ENCODE results near the gene TM4SF5.

Gene TM4SF5

GRCh38 chr17:4748686-4749085, 23.0 kb upstream of the TM4SF5 start:
- DNase-seq: no peak

- DNase-seq: no peak
Observed at GRCh38 chr17:4750606-4751005, 21.1 kb upstream of the TM4SF5 start.

- DNase-seq: no peak
Observed at GRCh38 chr17:4751932-4752331, 19.8 kb upstream of the TM4SF5 start.

- DNase-seq: no peak
Observed at GRCh38 chr17:4753392-4753791, 18.3 kb upstream of the TM4SF5 start.

GRCh38 chr17:4759776-4760236, 11.9 kb upstream of the TM4SF5 start:
- DNase-seq: no peak

GRCh38 chr17:4764595-4764994, 7.1 kb upstream of the TM4SF5 start:
- no peak for DNase-seq

GRCh38 chr17:4766201-4766600, 5.5 kb upstream of the TM4SF5 start:
- no peak for DNase-seq

- DNase-seq: no peak
Observed at GRCh38 chr17:4766723-4767122, 5.0 kb upstream of the TM4SF5 start.

GRCh38 chr17:4768298-4768697, 3.4 kb upstream of the TM4SF5 start:
- DNase-seq: no peak

- no peak for DNase-seq
Observed at GRCh38 chr17:4769628-4770027, 2.1 kb upstream of the TM4SF5 start.

GRCh38 chr17:4772235-4772613, 538 bp downstream of the TM4SF5 start:
- no peak for DNase-seq

GRCh38 chr17:4777969-4778760, 6.5 kb downstream of the TM4SF5 start:
- DNase-seq: no peak

GRCh38 chr17:4780325-4780955, 8.8 kb downstream of the TM4SF5 start:
- DNase-seq: no peak

GRCh38 chr17:4782652-4783051, 11.0 kb downstream of the TM4SF5 start:
- DNase-seq: no peak

GRCh38 chr17:4785311-4786105, 13.8 kb downstream of the TM4SF5 start:
- DNase-seq: no peak

GRCh38 chr17:4786106-4786511, 14.4 kb downstream of the TM4SF5 start, which contains the start of gene VMO1:
TSS of gene VMO1 (minus strand) at chr17:4786364. CDS start at chr17:4786352, 12 bp downstream.
- no peak for DNase-seq

GRCh38 chr17:4786516-4786915, 14.8 kb downstream of the TM4SF5 start:
- DNase-seq: no peak

- DNase-seq: no peak
Observed at GRCh38 chr17:4788159-4788806, 16.6 kb downstream of the TM4SF5 start.

GRCh38 chr17:4788807-4789700, 17.4 kb downstream of the TM4SF5 start, which contains the start of gene GLTPD2:
TSS of gene GLTPD2 (plus strand) at chr17:4788964. CDS start at chr17:4789012, 48 bp downstream.
- peak; percentile 19 for DNase-seq

- peak; percentile 50 for DNase-seq
Observed at GRCh38 chr17:4789701-4789950, 17.9 kb downstream of the TM4SF5 start.

- peak; percentile 66 for DNase-seq
Observed at GRCh38 chr17:4789951-4790704, 18.4 kb downstream of the TM4SF5 start.

Data from DMS79 treated with DMSO at 0.1 percent for 48 hours (cell line).